COLO668 (cell line): Measurements from ENCODE around the gene MBD5.

Source experiments
- DNase-seq: peaks from one replicate; lab custom pipeline; 2025; ENCODE audit not compliant: unreplicated experiment; lab: John Stamatoyannopoulos, UW

The MBD5 gene

DNA sequence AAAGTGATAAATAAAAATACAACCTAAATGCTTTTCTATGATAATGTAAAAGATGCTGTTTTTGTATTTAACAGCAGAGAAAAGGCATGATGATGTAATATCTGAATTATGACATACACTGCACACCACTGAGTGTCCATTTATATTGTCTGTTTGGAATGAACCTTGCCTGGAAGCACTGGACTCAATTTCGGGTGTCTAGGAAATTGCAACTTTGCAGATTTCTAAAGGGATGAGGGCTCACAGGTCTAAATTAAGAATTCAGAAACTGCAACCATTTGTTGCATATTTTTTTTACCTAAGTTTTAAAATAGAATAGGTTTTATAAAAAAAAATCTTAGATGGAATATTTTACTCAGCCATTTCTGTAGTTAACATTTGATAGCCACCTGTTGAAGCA is 492.5 kb downstream of the MBD5 start:
- DNase-seq = no peak

DNA sequence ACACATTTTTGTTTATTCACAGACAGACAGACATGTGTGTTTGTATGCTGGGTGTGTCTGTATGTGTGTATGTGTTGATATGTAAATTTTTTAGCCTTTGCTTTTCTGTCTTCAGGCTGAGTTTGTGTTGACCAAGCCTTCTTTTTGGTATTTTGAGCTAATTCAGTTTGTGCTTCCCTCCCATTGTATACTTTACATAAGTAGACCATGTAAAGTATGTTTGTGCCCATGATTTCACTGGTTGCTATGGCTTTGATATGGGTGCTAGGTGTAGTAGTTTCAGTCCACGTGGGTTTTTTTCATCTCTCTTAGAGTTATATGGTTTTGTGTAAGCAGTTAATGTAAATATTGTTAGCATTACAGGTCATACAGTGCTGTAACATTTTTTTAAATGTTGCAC is 494.2 kb downstream of the MBD5 start:
- no peak for DNase-seq

DNA sequence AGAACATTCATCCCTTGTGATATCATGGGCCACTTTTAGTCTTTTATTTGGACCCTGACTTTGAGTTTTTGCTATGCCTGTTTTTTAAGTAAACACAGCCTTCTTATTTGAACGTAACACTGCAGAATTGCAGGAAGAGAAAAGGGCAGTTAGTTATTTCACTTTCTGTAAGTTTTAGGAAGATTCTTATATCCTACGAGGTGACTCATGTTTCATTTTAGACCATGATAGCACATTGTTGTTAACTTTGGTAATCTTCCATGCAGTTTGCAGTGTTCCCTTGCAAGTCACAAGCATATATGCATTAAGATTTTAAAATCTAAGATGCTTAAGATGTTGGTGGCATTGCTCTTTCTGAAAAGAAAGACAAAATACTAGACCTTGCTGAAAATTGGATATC is 495.1 kb downstream of the MBD5 start:
- no peak for DNase-seq

DNA sequence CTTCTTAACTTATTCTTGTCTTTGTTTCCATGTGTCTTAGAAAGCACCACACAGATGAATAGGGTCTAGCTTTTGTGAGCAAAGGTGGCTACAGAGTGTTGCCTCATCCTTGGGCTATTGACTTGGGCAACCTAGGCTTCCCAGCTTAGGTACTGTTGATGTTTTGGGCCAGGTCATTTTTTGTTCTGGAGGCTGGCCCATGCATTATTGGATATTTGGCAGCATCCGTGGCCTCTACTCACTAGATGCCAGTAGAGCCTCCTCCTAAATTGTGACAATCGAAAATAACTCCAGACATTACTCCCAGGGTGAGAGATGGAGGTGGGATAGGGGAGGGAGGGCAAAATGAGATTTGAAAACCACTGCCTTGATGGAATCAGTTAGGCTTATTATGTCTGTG is 496.4 kb downstream of the MBD5 start:
- DNase-seq = no peak

DNA sequence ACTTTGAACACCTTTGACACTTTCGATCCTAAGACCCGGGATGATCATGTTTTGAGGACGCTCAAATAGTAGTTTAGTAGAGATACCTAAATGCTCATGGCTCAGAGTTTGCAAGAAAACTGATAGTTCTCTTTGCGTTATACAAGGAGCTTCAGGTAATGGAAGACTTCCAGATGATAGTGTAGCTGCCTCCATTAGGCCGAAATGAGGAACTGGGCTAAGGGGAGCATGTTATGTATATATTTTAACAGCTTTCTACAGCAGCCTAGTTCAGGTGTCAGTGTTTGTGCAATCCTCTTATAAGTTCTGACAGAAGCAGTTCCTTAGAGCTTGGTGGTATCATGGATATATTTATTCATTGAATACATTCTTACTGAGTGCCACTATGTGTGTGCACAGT is 496.9 kb downstream of the MBD5 start:
- DNase-seq = no peak

DNA sequence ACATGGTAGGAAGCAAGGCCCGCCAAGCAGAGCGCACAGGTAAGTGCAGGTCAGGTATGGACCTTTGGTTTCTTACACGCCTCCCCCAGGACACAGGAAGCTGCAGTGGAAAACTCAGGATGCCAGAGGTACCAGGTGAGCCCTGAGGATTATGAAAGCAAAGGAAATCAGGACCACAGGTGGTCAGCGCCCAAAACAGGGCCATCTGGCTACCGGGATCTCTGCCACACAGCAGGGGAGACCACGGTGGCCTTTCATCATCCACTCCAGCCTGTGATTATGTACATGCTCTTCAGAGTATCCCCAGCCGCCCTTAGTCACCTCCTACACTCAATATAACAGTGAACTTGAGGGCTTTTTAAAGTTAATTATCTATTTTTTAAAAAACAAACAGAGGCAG is 498.1 kb downstream of the MBD5 start:
- peak; percentile 41 for DNase-seq

DNA sequence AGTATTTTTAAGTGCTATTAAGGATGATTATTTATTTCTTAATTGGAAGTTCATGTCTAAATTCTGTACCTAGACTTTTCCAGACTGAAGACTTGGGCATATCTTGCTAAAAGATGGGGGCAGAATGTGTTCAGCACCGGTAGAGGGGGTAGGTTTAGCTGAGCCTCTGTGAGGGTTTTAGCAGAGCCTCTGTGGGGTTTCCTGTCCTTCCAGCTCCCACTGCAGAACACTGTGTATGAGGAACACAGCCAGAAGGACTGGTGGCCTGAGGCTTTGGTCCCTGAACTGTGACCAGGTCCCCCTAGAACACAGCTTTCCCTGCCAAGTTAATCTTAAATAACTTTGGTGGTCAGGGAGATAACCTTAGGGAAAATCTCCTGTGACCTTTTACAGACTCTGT is 500.3 kb downstream of the MBD5 start:
- no peak for DNase-seq

DNA sequence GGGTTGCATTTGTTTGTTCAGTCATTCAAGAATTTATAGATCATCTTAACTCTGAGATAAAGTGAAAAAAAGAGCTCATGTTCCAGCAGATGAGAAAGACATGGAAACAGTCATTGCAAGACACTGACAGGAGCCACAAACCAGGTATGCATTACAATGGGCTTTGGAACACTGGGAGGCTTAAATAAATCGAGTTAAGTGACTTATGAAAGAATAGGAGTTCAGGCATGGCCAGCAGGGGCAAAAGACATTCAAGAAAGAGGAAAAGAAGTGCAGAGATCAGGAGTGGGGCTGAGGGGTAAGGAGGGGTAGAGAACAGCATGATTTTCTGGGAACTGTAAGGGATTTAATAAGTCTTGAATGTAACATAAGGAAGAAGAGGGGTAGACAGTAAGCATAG is 502.4 kb downstream of the MBD5 start:
- no peak for DNase-seq

DNA sequence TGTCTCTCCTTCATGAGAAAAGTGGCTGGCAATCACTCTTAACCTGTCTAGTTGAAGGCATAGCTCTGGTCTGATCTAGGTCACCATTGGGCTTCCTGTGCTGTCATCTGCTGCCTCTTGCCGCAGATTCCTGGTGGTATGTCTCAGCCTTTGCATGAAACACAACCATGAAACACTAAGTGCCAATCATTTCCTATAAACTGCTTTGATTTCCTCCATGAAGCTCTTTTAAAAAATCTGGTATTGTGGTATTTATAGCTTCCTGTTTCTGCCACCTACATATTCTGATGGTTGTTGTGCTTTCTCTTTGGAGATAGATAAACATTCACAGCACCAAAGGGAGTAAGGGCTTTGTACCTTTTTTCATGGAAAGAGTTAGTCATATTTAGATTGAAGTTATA is 503.6 kb downstream of the MBD5 start:
- DNase-seq = no peak

DNA sequence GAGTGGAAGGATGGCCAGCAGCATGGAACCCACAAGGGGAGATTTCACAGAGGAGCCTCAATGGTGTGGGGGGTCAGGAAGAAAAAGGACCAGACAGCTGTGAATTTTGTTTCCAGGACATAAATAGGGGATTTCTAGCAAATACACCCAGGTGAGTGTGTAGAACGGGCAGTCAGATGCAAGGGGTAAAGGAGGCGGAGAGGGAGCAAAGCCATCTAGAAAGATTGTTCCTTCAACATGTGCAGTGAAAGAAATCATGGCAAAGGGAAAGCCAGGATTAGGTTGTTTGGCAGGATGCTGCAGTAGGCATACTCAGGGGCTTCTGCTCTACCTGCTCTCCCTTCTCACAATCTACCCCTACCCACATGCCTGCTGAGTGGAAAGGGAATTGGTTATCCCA is 504.2 kb downstream of the MBD5 start:
- DNase-seq = no peak

DNA sequence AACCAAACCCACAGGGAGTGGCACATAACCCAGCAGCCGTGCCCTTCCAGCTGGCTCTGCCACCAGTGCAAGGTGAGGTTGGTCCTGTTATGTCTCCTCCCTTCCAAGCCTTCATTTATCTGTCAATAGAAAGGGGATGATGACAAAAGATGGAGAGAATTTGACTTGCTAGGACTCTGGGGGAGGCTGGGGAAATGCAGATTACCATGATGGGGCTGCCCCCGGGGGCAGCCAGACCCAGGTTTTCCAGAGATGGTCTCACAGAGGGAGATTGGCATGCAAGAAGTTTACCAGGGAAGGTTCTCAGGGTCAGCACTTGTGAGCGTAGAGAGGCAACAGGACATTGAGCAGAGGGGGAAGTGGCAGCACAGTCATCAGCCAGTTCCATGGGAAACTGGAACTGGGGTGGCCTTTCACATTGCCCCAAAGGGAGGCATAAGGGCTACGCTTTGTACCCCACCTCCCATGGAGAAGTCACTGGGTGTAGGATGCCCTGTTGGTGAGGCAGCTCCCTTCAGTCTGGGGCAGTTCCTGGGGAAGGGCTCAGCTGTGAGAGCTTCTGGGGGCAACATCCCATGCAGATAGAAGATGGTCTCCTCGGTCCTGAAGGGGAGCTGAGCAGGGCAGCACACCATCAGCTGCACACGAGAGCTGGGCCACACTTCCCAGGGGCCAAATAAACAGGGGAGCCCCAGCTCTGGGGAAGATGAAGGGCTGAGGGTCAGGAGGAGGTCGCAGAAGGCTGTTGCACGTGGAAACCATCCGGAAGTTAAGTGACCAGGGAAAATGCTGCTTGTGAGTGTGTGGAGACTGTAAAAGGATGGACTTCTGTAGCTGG is 505.8 kb downstream of the MBD5 start:
- DNase-seq = no peak

DNA sequence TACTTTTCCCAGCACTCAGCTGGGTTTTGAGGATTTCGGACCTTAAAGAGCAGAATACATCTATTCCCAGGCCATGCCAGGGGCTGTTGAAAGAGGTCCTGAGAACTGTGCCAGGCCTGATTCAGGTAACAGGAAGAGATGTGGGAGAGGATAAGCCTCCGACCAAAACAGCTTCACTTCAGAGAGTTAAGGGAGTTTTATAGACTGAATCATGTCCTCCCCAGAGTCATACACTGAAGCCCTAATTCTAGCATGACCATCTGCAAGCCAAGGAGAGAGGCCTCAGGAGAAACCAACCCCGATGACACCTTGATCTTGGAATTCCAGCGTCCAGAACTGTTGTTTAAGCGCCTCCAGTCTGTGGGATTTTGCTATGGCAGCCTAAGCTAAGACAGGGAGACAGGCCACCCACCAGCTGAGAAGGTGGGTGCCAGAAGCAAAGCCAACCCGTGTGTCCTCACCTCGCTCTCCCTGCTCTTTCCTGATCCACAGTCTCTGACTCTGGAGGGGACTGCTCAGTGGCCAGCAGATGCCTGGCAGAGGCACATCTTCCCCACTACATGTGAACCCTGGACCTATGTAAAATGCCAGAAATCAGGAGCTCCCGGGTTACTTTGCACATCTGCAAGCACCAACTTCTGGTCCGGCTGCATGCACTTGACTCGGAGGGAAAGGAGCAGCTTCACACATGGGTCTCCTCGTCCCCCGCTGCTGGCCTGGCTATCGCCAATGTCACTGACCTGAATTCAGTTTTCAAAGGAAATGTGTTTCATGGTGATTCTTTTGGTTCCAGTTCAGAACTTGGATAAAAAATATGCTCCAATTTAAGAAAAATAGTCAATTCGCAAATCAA is 506.8 kb downstream of the MBD5 start:
- no peak for DNase-seq

DNA sequence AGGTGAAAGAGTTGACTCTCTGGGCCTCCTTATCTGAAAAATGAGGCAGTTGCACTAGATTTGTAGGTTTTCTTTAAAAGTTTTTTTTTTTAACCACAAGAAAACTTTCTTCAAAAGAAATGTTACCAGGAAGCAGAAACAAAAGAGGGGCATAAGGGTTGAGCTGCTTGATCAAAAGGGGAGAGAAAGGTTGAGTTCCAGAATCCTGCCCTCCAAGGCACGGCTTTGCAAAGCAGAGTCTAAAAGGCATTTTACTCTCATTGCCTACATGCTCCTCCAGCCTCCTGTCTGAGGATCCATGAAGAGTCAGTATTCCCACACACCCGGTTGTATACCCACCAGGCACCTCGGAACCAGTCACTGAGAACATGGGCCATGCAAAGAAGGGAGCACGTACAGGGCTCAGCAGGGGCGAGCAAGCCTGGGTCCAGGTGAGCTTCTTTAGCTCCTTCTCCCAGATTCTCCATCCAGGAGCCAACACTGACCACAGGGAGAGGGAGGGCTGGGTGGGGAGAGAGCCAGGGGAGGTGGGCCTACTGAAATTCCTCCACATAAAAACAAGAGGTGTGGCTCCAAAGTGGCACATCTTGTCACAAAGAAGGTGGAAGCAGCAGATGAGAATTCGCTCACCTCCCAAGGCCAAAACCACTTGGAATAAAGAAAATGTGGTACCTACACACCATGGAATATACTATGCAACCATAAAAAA is 507.6 kb downstream of the MBD5 start:
- no peak for DNase-seq

DNA sequence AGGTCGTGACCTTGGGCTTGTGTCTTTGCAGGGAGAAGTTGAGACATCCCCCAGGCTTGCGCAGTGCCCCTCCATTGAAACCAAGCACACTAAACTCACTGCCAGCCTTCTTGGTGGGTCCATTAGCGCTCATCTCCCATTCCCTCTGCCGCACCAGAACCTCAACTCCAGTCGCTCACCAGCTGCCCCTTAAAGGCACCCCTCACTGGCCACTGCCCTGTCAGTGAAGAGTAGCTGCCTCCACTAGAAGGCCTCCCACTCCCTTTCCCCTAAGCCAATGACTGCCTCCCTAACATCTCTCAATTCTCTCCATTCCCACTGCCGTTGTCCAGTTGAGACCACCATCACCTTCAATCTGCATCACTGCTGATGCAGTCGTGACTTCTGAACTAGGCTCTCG is 508.9 kb downstream of the MBD5 start:
- DNase-seq = no peak

DNA sequence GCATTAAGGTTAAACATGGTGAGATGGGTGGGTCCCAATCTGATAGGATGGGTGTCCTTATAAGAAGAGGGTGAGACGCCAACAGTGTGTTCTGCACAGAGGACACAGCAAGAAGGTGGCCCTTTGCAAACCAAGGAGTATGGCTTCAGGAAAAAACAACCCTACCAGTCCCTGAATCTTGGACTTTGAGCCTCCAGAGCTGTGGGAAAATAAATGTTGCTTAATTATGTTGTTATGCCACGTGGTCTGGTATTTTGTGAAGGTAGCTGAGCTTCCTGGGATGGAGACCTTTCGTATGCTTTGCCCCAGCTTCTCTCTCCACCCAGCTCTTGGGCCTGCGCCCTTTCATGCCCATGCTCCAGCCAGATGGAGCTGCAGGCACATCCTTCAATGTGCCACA is 509.5 kb downstream of the MBD5 start:
- DNase-seq = no peak

DNA sequence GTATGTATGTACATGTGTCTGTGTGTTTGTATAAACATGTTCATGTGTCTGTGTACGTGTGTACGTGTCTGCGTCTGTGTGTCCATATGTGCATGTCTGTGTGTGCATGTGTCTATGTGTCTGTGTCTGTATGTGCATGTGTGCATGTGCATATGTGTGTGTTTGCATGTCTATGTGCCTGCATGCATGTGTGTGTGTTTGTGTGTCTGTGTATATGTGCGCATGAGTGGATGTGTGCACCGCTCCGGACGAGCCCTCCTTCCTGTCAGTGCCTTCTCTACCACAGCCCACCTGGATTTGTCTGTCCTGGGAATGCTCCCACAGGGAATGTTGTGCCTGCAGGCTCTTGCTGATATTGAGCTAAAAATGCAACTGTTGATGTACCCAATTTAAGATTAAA is 510.3 kb downstream of the MBD5 start:
- DNase-seq = no peak

DNA sequence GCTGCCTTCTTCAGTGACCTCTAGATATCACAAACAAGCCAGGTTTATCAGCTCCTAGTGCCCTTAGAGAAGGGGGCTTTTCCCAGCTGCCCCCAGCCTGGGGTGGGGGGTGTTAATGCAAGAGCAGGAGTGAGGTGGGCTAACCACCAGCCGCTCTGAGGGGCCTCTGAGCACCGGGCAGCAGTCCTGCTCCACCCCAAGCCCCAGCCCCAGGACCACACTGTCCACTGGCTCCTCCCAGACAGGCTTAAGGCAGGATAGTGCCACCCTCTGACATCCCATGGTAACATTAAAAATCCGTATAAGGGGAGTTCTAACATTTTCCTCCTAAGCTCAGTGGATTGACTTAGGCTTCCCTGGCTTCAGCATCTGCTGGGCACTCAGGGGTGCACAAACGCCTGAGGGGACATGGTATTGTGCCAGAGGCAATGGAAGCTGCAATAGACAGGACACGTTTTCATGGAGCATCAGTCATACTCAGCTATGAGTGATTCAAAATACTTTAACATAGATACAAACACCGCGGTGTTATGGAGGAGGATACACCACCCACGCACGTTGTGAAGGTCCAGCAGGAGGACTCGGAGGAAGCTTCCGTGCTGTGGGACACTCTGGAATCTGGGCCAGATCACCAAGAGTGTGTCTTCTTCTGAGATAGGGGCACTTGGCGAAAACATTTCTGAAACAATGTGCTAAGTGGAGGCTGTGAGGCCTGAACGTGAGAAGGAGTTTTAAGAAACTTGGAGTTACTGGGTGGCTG is 511.0 kb downstream of the MBD5 start:
- no peak for DNase-seq

DNA sequence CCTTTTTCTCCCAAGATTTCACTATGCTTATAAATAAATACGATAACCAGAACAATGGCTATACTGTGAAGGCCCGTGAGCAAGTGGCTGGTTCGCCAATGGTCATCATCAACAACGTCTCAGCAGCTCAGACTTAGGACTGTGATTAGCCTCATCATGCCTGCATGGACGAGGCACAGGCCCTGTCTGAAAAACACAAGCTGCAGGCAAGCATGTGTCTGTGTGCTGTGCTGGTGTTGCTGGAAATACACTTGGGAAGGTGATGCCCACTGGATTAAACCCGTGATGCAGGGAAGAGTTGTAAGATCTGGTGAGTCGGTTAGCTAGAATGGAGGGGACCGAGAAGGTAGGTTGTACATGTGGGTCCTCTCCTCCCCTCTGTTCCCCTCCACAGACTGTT is 512.1 kb downstream of the MBD5 start:
- no peak for DNase-seq

DNA sequence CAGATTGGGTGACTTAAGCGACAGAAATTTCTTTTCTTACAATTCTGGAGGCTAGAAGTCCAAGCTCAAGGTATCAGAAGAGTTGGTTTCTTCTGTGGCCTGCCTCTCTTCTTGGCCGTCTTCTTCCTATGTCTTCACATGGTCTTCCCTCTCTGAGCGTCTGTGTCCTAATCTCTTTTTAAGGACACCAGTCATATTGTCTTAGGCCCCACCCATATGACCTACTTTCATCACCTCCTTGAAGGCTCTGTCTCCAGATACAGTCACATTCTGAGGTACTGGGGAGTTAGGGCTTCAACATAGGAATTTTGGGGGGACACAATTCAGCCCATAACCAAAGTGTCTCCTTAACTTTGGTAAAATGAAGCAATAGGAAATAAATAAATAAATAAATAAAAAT is 512.8 kb downstream of the MBD5 start:
- no peak for DNase-seq

DNA sequence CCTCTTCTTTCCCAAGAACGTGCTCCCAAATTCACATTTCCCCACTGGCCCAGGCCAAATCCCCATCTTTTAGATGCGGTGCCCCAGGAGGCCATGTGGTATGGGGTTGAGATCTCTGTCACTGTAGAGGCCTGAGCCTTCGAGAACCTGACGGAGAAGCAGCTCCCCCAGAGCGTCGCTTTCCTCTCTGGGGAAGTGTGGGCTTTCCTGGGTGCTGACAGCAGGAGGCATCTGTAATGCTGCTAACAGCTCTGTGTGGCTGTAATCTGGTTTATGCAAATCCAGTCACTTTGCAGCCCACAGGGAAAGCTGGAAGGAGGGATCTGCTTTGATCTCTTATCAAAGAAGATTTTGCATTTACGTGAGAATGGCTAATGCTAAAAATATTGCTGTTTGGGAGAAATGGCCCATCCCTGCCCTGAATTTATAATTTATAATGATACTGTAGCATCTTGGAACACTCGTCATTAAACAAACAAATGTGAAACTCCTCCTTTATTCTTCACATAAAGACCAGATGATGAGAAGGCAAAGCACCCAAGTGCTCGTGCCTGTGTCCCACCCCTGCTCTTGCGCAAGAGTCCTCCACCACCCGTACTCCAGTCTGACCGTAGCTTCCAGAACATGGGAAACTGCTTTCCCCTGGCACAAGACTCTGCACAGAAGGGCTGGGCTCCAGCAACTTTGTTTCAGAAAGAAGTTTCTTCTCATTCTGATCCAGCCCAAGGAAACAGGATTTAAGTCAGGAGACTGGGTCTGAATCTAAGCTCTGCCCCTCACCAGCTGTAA is 513.7 kb downstream of the MBD5 start:
- no peak for DNase-seq
